ENCODE data around the gene ACADL. TPM values are rescaled to one million over a fixed set of nuclear protein-coding genes. Genes with fewer than 3 reads are reported as not detected.

ACADL gene
- total RNA-seq, 1 donor from 2014 or later = 45.4 TPM

GRCh38 chr2:210170446-210171303 is 54.6 kb downstream of the ACADL start:
- DNase-seq (peak; percentile 95), ATAC-seq (peak; percentile 88 to 93)
- H3K36me3 ChIP-seq = no peaks in the 10 kb centered on the region
- intact Hi-C loops (cut with DNase I) = no loop called here
- TF ChIP-seq, protein P1, sequence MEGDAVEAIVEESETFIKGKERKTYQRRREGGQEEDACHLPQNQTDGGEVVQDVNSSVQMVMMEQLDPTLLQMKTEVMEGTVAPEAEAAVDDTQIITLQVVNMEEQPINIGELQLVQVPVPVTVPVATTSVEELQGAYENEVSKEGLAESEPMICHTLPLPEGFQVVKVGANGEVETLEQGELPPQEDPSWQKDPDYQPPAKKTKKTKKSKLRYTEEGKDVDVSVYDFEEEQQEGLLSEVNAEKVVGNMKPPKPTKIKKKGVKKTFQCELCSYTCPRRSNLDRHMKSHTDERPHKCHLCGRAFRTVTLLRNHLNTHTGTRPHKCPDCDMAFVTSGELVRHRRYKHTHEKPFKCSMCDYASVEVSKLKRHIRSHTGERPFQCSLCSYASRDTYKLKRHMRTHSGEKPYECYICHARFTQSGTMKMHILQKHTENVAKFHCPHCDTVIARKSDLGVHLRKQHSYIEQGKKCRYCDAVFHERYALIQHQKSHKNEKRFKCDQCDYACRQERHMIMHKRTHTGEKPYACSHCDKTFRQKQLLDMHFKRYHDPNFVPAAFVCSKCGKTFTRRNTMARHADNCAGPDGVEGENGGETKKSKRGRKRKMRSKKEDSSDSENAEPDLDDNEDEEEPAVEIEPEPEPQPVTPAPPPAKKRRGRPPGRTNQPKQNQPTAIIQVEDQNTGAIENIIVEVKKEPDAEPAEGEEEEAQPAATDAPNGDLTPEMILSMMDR (IDR thresholded peaks at IDR 0.05) = no peak
- peaks cover 46% of the 10 kb centered on the region for H3K4me1 ChIP-seq
- H3K9me3 ChIP-seq = no peaks in the 10 kb centered on the region
- H3K4me3 ChIP-seq = peak overlapping the region; percentile 82
- no peaks in the 10 kb centered on the region for H3K27me3 ChIP-seq (ENCODE audit: low read depth)
- H3K27ac ChIP-seq = peak overlapping the region; percentile 98

DNA sequence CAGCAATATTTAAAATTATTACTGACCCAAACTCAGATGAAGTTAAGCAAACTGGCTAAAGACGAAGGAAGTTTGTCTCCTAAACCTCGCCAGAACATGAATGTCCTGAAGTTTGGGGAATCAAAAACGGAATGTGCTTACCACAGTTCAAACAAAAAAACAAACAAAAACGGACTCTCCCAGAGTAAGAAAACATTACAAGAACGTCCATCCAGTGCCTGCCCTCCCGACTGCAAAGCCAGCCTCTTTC is 55.1 kb downstream of the ACADL start:
- peak; percentile 58 for DNase-seq
- Histone ChIP-seq H3K27me3 (ENCODE audit: low read depth) (no peaks in the 10 kb centered on the region), H3K36me3 (no peaks in the 10 kb centered on the region), H3K27ac (peak overlapping the region; percentile 98), H3K4me1 (peaks cover 48% of the 10 kb centered on the region), H3K9me3 (no peaks in the 10 kb centered on the region), H3K4me3 (peak overlapping the region; percentile 82)
- intact Hi-C loops (cut with DNase I) = no loop called here
- TF ChIP-seq, protein P1 (IDR thresholded peaks at IDR 0.05) = no peak
- ATAC-seq = no peak

DNA sequence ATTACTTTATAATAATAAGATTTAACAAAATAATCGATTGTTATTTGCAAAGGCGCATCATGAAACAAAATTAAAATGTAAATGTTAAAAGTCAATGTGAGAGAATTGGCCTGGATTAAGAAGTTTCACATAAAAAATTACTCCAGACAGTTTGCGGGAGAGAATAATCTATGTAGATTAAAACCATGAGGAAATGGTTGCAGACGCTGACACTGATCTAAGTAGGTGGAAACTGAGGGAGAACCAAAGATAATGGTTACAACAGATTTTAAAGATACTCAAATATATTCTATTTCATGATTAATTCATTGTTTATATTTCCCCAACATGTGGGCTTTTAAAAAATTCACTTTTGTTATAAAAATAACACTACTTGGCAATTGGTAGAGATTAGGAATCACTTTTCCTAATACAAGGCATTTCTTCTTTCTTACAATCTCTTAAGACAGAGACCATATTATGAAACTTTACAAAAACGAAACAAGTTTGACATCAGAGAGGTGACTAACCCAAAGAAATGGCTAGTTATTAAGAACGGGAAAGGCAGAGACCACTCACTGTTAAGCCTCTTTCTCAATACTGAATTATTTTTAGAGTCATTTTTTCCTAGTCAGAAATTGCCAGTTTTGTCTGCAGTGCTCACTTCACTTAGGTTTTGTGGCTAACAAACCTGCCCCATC is 55.6 kb downstream of the ACADL start:
- TF ChIP-seq, protein P1 (IDR thresholded peaks at IDR 0.05) = no peak
- peaks cover 48% of the 10 kb centered on the region for H3K4me1 ChIP-seq
- peak overlapping the region; percentile 82 for H3K4me3 ChIP-seq
- intact Hi-C loops (cut with DNase I) = no loop called here
- no peaks in the 10 kb centered on the region for H3K27me3 ChIP-seq (ENCODE audit: low read depth)
- H3K27ac ChIP-seq = peak overlapping the region; percentile 98
- ATAC-seq = peak in 1 of 2 donors; percentile 28
- no peaks in the 10 kb centered on the region for H3K36me3 ChIP-seq
- DNase-seq = no peak
- no peaks in the 10 kb centered on the region for H3K9me3 ChIP-seq

DNA sequence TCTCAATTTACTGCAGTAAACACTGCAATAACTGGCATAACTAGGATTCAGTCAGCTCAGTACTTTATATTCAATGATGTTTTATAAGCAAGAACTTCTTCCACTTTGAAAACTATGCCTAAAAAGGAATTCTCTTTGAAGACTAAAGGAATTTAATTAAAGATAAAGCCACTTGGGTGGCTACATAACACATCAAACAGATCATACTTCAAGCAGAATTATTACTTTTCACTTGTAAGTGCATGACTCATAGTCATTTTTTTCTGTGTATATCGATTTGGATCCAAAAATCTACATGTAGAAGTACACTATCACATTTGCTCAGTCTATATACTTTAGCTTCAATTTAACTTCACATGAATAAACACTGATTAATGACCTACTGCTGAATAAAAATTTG is 58.0 kb downstream of the ACADL start:
- intact Hi-C loops (cut with DNase I) = no loop called here
- Histone ChIP-seq H3K4me1 (peaks cover 52% of the 10 kb centered on the region), H3K9me3 (no peaks in the 10 kb centered on the region), H3K4me3 (no peak overlapping the region), H3K36me3 (no peaks in the 10 kb centered on the region), H3K27ac (peak overlapping the region; percentile 53), H3K27me3 (ENCODE audit: low read depth) (no peaks in the 10 kb centered on the region)
- ATAC-seq (no peak), DNase-seq (no peak)
- TF ChIP-seq, protein P1 (IDR thresholded peaks at IDR 0.05) = no peak

GRCh38 chr2:210162466-210163124 is 62.7 kb downstream of the ACADL start:
- H3K27ac ChIP-seq = no peak overlapping the region
- peaks cover 30% of the 10 kb centered on the region for H3K4me1 ChIP-seq
- TF ChIP-seq, protein P1 (IDR thresholded peaks at IDR 0.05) = no peak
- no peaks in the 10 kb centered on the region for H3K36me3 ChIP-seq
- intact Hi-C loops (cut with DNase I) = no loop called here
- DNase-seq = no peak
- H3K9me3 ChIP-seq = no peaks in the 10 kb centered on the region
- ATAC-seq = peak in 1 of 2 donors; percentile 36
- H3K27me3 ChIP-seq (ENCODE audit: low read depth) = no peaks in the 10 kb centered on the region
- H3K4me3 ChIP-seq = no peak overlapping the region
